Hepatocyte (in vitro differentiated cells): ENCODE results near the gene TLNRD1. TPM values are rescaled to one million over a fixed set of nuclear protein-coding genes. Genes with fewer than 3 reads are reported as not detected.

ENCODE experiments used
- DNase-seq: peaks from one replicate; pipeline ENCODE4 v3.0.0-alpha.2; 2016; ENCODE audit warnings: low spot score
- H2AFZ ChIP-seq: fragments of 200-600 bp; sonication (generic); 2 replicates; pipeline ENCODE4 v1.6.0; 2016; ENCODE audit warnings: antibody characterized with exemption, mild to moderate bottlenecking
- H3K27ac ChIP-seq: fragments of 200-600 bp; sonication (generic); 2 replicates; pipeline ENCODE4 v1.5.1; 2016; ENCODE audit warnings: mild to moderate bottlenecking
- H3K27me3 ChIP-seq: fragments of 200-600 bp; sonication (generic); 2 replicates; pipeline ENCODE4 v1.6.1; 2016
- H3K36me3 ChIP-seq: fragments of 200-600 bp; sonication (generic); replicated peaks from 2 replicates; pipeline ENCODE4 v1.5.1; 2016; ENCODE audit warnings: low read depth; ENCODE audit not compliant: insufficient read depth
- H3K4me1 ChIP-seq: fragments of 200-600 bp; sonication (generic); 2 replicates; pipeline ENCODE4 v1.5.1; 2016; ENCODE audit warnings: mild to moderate bottlenecking, moderate library complexity; ENCODE audit not compliant: insufficient read depth
- H3K4me2 ChIP-seq: fragments of 200-600 bp; sonication (generic); 2 replicates; pipeline ENCODE4 v1.6.0; 2016
- H3K4me3 ChIP-seq: fragments of 200-600 bp; sonication (generic); 2 replicates; pipeline ENCODE4 v1.5.1; 2016; ENCODE audit warnings: mild to moderate bottlenecking
- H3K79me2 ChIP-seq: fragments of 200-600 bp; sonication (generic); 2 replicates; pipeline ENCODE4 v1.6.0; 2017; ENCODE audit warnings: mild to moderate bottlenecking
- H3K9me2 ChIP-seq: fragments of 200-600 bp; sonication (generic); replicated peaks from 2 replicates; pipeline ENCODE4 v1.6.0; 2017; ENCODE audit warnings: mild to moderate bottlenecking; ENCODE audit not compliant: insufficient read depth
- H3K9me3 ChIP-seq: fragments of 200-600 bp; sonication (generic); 2 replicates; pipeline ENCODE4 v1.5.1; 2016; ENCODE audit warnings: low read depth, mild to moderate bottlenecking
- H4K20me1 ChIP-seq: fragments of 200-600 bp; sonication (generic); 2 replicates; pipeline ENCODE4 v1.6.0; 2016; ENCODE audit warnings: mild to moderate bottlenecking; ENCODE audit not compliant: insufficient read depth, poor library complexity, severe bottlenecking
- EZH2 ChIP-seq: fragments of 200-600 bp; sonication (generic); IDR thresholded peaks from 2 replicates; pipeline ENCODE4 v1.6.1; 2016; ENCODE audit warnings: antibody characterized with exemption, mild to moderate bottlenecking, borderline replicate concordance
- EZH2phosphoT487 ChIP-seq: fragments of 200-600 bp; sonication (generic); IDR thresholded peaks from one replicate; pipeline ENCODE4 v1.6.1; 2018; ENCODE audit warnings: antibody characterized with exemption, mild to moderate bottlenecking, low read depth, moderate library complexity; ENCODE audit not compliant: unreplicated experiment, severe bottlenecking
- WGBS: methylation state at CpG from one replicate; pipeline ENCODE4 v1.1.6; 2016; ENCODE audit warnings: low lambda C conversion rate; ENCODE audit errors: missing lambda C conversion rate; 5-methylcytosine and 5-hydroxymethylcytosine counted together
- polyA plus RNA-seq: library from polyadenylated mRNA; unstranded; fragments of >200 nt; fragmentation: Nextera tagmentation; extraction: Ambion mirVana; gene quantifications from 2 replicates; pipeline ENCODE4 v1.2.1, GENCODE V29; 2016
- total RNA-seq: library from RNA; depleted of rRNA; stranded (reverse); fragments of >200 nt; gene quantifications from 2 replicates; pipeline ENCODE4 v1.2.3, GENCODE V29; 2014
- TF ChIP-seq, protein P1 (sequence below): fragments of 200-600 bp; sonication (generic); IDR thresholded peaks from 2 replicates; pipeline ENCODE4 v1.5.1; 2016; ENCODE audit warnings: antibody characterized with exemption, mild to moderate bottlenecking; ENCODE audit not compliant: poor library complexity

Gene TLNRD1
- total and polyA plus RNA-seq, 2 experiments from 2014 or later: 10.3 to 15.6 TPM

DNA sequence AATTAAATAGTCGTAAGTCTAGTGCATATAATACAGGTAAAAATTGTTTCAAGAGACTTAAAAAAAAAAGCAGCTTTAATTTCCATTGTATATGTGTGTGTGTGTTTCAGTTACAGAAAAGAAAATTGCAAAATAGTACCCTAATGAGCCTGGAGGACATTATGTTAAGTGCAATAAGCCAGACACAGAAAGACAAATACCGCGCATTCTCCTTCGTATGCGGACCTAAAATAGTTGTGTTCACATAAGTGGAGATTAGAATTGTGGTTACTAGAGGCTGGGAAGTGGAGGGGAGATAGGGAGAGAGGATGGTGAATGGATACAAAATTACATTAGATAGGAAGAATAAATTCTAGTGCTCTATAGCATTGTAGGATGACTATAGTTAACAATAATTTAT lies 14.7 kb upstream of the TLNRD1 start:
- no peaks in the 10 kb centered on the region for H3K27me3 ChIP-seq
- H3K36me3 ChIP-seq: no peaks in the 10 kb centered on the region
- WGBS: 87% methylated on average over 5 of the region's 5 CpGs
- no peaks in the 10 kb centered on the region for H3K9me3 ChIP-seq
- peaks cover 77% of the 10 kb centered on the region for H3K79me2 ChIP-seq
- no peak for DNase-seq
- peaks cover 12% of the 10 kb centered on the region for H4K20me1 ChIP-seq
- H3K27ac ChIP-seq: no peak overlapping the region
- TF ChIP-seq, protein P1, sequence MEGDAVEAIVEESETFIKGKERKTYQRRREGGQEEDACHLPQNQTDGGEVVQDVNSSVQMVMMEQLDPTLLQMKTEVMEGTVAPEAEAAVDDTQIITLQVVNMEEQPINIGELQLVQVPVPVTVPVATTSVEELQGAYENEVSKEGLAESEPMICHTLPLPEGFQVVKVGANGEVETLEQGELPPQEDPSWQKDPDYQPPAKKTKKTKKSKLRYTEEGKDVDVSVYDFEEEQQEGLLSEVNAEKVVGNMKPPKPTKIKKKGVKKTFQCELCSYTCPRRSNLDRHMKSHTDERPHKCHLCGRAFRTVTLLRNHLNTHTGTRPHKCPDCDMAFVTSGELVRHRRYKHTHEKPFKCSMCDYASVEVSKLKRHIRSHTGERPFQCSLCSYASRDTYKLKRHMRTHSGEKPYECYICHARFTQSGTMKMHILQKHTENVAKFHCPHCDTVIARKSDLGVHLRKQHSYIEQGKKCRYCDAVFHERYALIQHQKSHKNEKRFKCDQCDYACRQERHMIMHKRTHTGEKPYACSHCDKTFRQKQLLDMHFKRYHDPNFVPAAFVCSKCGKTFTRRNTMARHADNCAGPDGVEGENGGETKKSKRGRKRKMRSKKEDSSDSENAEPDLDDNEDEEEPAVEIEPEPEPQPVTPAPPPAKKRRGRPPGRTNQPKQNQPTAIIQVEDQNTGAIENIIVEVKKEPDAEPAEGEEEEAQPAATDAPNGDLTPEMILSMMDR: no peak
- no peak for TF ChIP-seq EZH2phosphoT487
- no peak for TF ChIP-seq EZH2
- no peaks in the 10 kb centered on the region for H3K9me2 ChIP-seq
- H3K4me2 ChIP-seq: no peak overlapping the region
- no peak overlapping the region for H3K4me3 ChIP-seq
- peaks cover 10% of the 10 kb centered on the region for H3K4me1 ChIP-seq
- no peak overlapping the region for H2AFZ ChIP-seq

DNA sequence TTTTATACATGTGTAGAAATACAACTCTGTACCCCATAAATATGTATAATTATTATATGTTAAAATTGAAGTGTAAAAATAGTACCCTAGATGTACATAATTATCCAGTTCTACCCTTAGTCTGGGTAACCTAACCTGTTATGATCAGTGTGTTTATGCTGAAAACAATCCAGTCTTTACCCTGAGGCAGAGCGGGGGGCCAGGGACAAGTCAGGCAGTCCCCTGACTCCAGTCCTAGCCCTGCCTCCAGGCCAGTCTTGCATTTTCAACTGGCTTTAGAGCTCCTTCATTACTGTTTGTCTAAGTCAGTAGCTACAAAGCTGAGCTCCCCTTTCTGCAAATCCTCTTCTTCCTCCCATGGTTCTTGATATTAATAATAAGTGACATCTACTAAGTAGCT lies 14.2 kb upstream of the TLNRD1 start:
- DNase-seq: no peak
- Histone ChIP-seq H3K27me3 (no peaks in the 10 kb centered on the region), H3K9me3 (no peaks in the 10 kb centered on the region), H3K79me2 (peaks cover 77% of the 10 kb centered on the region), H2AFZ (no peak overlapping the region), H3K4me1 (peaks cover 10% of the 10 kb centered on the region), H3K4me2 (peak overlapping the region; percentile 31), H3K27ac (no peak overlapping the region), H3K4me3 (no peak overlapping the region), H4K20me1 (peaks cover 12% of the 10 kb centered on the region), H3K36me3 (no peaks in the 10 kb centered on the region), H3K9me2 (no peaks in the 10 kb centered on the region)
- TF ChIP-seq, protein P1: no peak
- no peak for TF ChIP-seq EZH2phosphoT487
- no peak for TF ChIP-seq EZH2
- 67% methylated on average over 1 of the region's 1 CpG for WGBS

DNA sequence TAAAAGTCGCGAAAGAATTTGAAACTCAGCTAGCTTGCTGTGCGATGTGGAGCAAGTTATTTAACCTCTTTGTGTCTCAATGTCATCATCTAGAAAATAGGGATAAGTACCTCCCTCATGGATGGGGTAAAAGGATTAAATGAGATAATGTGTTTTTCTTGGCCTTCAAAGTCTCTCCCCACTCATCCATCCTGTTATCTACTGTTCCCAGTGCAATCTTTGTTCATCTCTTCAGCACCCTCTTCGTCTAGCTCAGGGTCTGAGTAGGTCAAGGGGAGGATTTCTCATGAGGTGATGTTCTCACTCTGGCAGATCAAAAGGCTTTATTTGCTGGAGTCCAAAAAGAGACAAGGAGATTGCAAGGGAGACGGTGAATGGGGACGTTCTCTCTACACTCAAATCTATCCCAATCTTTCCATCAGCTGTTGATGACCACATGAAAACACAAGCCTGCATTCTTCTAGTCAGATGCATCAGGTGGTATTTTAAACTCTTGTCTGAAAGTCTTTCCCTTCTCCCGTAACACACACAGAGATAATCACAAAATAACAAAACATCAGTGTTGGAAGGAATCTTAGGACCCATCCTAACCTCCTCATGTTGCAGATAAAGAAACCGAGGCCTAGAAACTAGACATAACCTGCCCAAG lies 12.5 kb upstream of the TLNRD1 start:
- H4K20me1 ChIP-seq: peaks cover 9% of the 10 kb centered on the region
- H3K79me2 ChIP-seq: peaks cover 61% of the 10 kb centered on the region
- H3K4me2 ChIP-seq: peak overlapping the region; percentile 82
- H2AFZ ChIP-seq: no peak overlapping the region
- H3K9me2 ChIP-seq: no peaks in the 10 kb centered on the region
- peak overlapping the region; percentile 66 for H3K4me3 ChIP-seq
- no peaks in the 10 kb centered on the region for H3K9me3 ChIP-seq
- H3K4me1 ChIP-seq: peaks cover 10% of the 10 kb centered on the region
- TF ChIP-seq EZH2 (no peak), EZH2phosphoT487 (no peak)
- TF ChIP-seq, protein P1: no peak
- H3K36me3 ChIP-seq: no peaks in the 10 kb centered on the region
- WGBS: 42% methylated on average over 8 of the region's 8 CpGs
- no peaks in the 10 kb centered on the region for H3K27me3 ChIP-seq
- H3K27ac ChIP-seq: peak overlapping the region; percentile 82
- DNase-seq: no peak
